Cardiac fibroblast (primary cell): ENCODE results near the gene RTEL1.

Experiments used
- DNase-seq, 2 donors: peaks; one replicate each; pipeline versions ENCODE4 v3.0.0 to v3.0.0-alpha.2; 2010; ENCODE audit warnings: low read depth in 2 of 2
- H3K4me3 ChIP-seq, 2 donors: replicated peaks in 1 of 2; 1 replicate in 1 of 2; 2 replicates in 1 of 2; pipeline ENCODE4 v1.5.1; 2011; ENCODE audit warnings: low read depth in 2 of 2, low read length in 2 of 2, mild to moderate bottlenecking in 2 of 2, moderate library complexity in 1 of 2
- CTCF ChIP-seq: IDR thresholded peaks from one replicate; pipeline ENCODE4 v1.5.1; 2011; ENCODE audit warnings: low read depth, mild to moderate bottlenecking, low read length, inconsistent platforms

The RTEL1 gene

GRCh38 chr20:63690003-63690897, 32.1 kb downstream of the RTEL1 start:
- no peak overlapping the region for H3K4me3 ChIP-seq
- no peak for DNase-seq
- TF ChIP-seq CTCF: no peak

DNA sequence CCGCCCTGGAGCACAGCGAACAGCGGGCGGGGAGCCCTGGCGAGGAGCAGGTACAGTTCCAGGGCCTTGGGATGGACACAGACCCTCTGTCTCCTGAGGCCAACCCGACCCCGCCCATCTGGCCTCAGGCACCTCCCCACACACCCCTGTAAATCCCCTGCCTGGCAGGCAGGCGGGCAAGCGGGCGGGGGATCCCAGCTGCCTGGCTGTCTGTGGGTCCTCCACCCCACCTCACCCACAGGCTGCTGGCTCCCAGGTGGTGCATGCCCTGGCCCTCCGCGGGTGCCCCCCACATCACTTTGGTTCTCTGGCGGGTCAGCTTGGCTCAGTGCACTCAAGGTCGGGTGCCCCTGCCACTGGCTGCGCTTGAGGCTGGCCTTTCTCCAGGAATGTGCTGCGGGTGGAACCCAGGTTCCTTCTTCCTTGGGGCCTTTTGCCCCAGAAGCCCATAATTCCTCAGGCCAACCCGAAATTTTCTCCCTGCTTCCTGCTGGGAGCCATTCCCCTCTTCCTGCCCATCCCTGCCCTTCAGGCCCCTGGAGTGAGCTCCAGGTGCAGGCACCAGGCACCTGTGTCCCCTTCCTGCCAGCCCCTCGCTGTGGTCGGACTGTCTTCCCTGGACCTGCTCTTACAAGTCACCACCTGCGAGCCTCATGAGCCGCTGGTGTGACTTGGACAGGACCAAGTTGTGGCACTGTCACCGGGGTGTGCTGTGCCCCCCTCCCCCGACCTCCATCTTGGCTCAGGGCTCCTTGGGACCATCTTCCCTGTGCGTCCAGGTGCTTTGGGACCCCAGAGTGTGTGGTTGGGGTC, 33.0 kb downstream of the RTEL1 start:
- TF ChIP-seq CTCF: no peak
- DNase-seq: no peak
- no peak overlapping the region for H3K4me3 ChIP-seq

DNA sequence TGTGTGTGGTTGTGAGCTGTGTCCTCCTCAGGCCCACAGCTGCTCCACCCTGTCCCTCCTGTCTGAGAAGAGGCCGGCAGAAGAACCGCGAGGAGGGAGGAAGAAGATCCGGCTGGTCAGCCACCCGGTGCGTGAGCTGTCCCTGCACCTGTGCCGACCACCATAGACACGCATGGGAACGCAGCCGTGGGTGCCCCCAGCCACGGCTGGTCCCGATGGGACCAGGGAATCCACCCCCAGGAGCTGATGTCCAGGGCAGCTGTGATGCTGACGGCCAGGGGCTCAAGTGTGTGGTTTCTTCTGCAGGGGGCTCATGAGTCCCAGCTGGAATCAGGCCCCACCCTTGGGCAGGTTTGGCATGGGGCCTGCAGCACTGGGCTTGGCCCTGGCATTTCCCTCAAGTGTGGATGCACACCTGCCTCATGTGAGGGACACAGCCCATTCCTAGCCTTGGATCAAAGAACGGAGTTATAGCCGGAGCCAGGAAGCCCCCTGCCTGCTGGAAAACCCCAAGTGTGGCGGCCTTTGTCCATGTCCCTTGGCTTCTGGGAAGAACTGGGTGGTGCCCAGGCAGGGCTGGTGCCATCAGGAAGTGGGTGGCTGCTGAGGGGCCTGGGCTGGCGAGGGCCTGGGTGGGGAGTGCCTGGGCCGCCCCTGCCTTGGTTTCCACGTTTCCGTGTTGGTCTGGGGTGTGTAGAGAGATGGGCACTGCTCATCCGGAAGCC, 33.8 kb downstream of the RTEL1 start:
- TF ChIP-seq CTCF: no peak
- H3K4me3 ChIP-seq: no peak overlapping the region
- no peak for DNase-seq

GRCh38 chr20:63692436-63693082, 34.4 kb downstream of the RTEL1 start:
- peak; percentile 32 for TF ChIP-seq CTCF
- no peak overlapping the region for H3K4me3 ChIP-seq
- DNase-seq: peak in 1 of 2 donors; percentile 34

DNA sequence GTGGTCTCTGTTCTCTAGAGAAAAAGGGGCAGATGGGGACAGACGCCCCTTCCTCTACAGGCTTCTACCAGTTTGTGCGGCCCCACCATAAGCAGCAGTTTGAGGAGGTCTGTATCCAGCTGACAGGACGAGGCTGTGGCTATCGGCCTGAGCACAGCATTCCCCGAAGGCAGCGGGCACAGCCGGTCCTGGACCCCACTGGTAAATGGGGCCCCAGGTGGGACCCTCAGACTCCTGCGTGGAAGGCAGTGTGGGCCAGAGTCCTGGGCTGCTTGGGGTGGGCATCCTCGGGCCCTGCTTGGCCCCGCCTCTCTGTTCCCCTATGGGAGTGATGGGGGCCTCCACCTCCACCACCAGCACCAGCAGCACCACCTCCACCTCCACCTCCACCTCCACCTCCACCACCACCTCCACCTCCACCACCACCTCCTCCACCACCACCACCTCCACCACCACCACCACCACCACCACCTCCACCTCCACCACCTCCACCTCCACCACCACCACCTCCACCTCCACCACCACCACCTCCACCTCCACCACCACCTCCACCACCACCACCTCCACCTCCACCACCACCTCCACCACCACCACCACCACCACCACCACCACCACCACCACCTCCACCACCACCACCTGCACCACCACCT, 35.1 kb downstream of the RTEL1 start:
- H3K4me3 ChIP-seq: no peak overlapping the region
- no peak for TF ChIP-seq CTCF
- DNase-seq: no peak
